Heart left ventricle (tissue), 13 donors: Measurements from ENCODE around the gene SLC12A3.

Source experiments
- CTCF ChIP-seq, 12 donors: fragments of 200-600 bp; sonication (generic) in 4 of 12; IDR thresholded peaks; one replicate each; pipeline versions ENCODE4 v1.5.0 to v1.8.0; 2018 to 2022; ENCODE audit warnings: antibody characterized with exemption in 12 of 12, mild to moderate bottlenecking in 5 of 12
- POLR2A ChIP-seq, 2 donors: fragments of 450-650 bp; IDR thresholded peaks; one replicate each; pipeline ENCODE4 v1.6.1; 2017; ENCODE audit warnings: antibody characterized with exemption in 2 of 2, mild to moderate bottlenecking in 2 of 2, moderate library complexity in 2 of 2
- donor health status: ischemic (EF 13 %, LVEDD 7.1; RV severe dilation, severe dysfunction).
- donor health status: DM: no; HTN: yes; CAD: no.
- donor health status: DM: no; HTN: no; CAD: no.
- donor health status: ischemic (EF 25% LVEDD 6.9; RV normal size, moderate dysfunction).
- donor health status: ischemic (EF 25% LVEDD 5.7; RV mildly dilated, moderate dysfunction).
- donor health status: ischemic (EF 35%, LVEDD 5.7; RV mildly dilated, moderate dysfunction).
- donor health status: nonischemic (EF 11% LVEDD 7.7; RV severe dilation, severe dysfunction).
- donor health status: DM: yes; HTN: yes; CAD: no.
- donor health status: PGD.
- donor health status: ischemic (EF 29% LVEDD 5.4; RV normal size, mild dysfunction).
- donor health status: nonischemic (EF 23%, LVEDD 6.1; RV moderate dilation, normal function).

- TF ChIP-seq CTCF (IDR thresholded peaks at IDR 0.05) (no peak), POLR2A (IDR thresholded peaks at IDR 0.05) (no peak)
Measured at GRCh38 chr16:56956756-56957155, 91.7 kb downstream of the SLC12A3 start.
